Measurements from ENCODE around the gene LDAH. TPM values are rescaled to one million over a fixed set of nuclear protein-coding genes. Genes with fewer than 3 reads are reported as not detected.

Gene LDAH
- total and polyA plus RNA-seq, 2 experiments from 2014 or later: 13.2 to 27.6 TPM

GRCh38 chr2:20762945-20763683, 59.8 kb downstream of the LDAH start:
- H4K20me1 ChIP-seq (ENCODE audit: insufficient read depth): no peaks in the 10 kb centered on the region
- no peak overlapping the region for H3K9ac ChIP-seq
- DNase-seq: no peak
- no peaks in the 10 kb centered on the region for H3K27me3 ChIP-seq (replicated peaks; ENCODE audit: insufficient read depth)
- H2AFZ ChIP-seq: no peak overlapping the region
- no peak for TF ChIP-seq EZH2 (IDR thresholded peaks at IDR 0.05; ENCODE audit: insufficient read depth, poor library complexity, severe bottlenecking)
- TF ChIP-seq EZH2phosphoT487 (IDR thresholded peaks at IDR 0.05; ENCODE audit: insufficient read depth, low read depth): no peak
- H3K36me3 ChIP-seq (ENCODE audit: low read depth): no peaks in the 10 kb centered on the region
- H3K79me2 ChIP-seq (ENCODE audit: insufficient read depth): no peaks in the 10 kb centered on the region
- H3K4me3 ChIP-seq: no peak overlapping the region
- H3K4me2 ChIP-seq (ENCODE audit: unreplicated experiment): no peak overlapping the region
- in situ Hi-C loops (cut with MboI): no loop called here
- H3K27ac ChIP-seq: no peak overlapping the region
- H3K4me1 ChIP-seq (ENCODE audit: insufficient read depth): no peaks in the 10 kb centered on the region
- no peaks in the 10 kb centered on the region for H3F3A ChIP-seq (ENCODE audit: insufficient read depth)
- 76 to 87% methylated on average over 2 of the region's 2 CpGs for WGBS, 2 experiments (ENCODE audit: low coverage in 1 of 2, low lambda C conversion rate in 2 of 2, missing lambda C conversion rate in 2 of 2)
- no peaks in the 10 kb centered on the region for H3K9me2 ChIP-seq (ENCODE audit: insufficient read depth)
- H3K9me3 ChIP-seq (ENCODE audit: low read depth): no peaks in the 10 kb centered on the region

GRCh38 chr2:20759487-20759886, 63.4 kb downstream of the LDAH start:
- 95 to 97% methylated on average over 2 of the region's 2 CpGs for WGBS, 2 experiments (ENCODE audit: low coverage in 1 of 2, low lambda C conversion rate in 2 of 2, missing lambda C conversion rate in 2 of 2)
- no peak overlapping the region for H3K4me2 ChIP-seq (ENCODE audit: unreplicated experiment)
- TF ChIP-seq EZH2 (IDR thresholded peaks at IDR 0.05; ENCODE audit: insufficient read depth, poor library complexity, severe bottlenecking) (no peak), EZH2phosphoT487 (IDR thresholded peaks at IDR 0.05; ENCODE audit: insufficient read depth, low read depth) (no peak)
- H3K9me3 ChIP-seq (ENCODE audit: low read depth): no peaks in the 10 kb centered on the region
- no peaks in the 10 kb centered on the region for H3K9me2 ChIP-seq (ENCODE audit: insufficient read depth)
- H3K79me2 ChIP-seq (ENCODE audit: insufficient read depth): no peaks in the 10 kb centered on the region
- no peak for DNase-seq
- no peak overlapping the region for H3K9ac ChIP-seq
- no peak overlapping the region for H3K4me3 ChIP-seq
- no peaks in the 10 kb centered on the region for H3K27me3 ChIP-seq (replicated peaks; ENCODE audit: insufficient read depth)
- in situ Hi-C loops (cut with MboI): no loop called here
- no peaks in the 10 kb centered on the region for H4K20me1 ChIP-seq (ENCODE audit: insufficient read depth)
- H3K27ac ChIP-seq: no peak overlapping the region
- no peaks in the 10 kb centered on the region for H3K36me3 ChIP-seq (ENCODE audit: low read depth)
- H3F3A ChIP-seq (ENCODE audit: insufficient read depth): no peaks in the 10 kb centered on the region
- no peak overlapping the region for H2AFZ ChIP-seq
- H3K4me1 ChIP-seq (ENCODE audit: insufficient read depth): no peaks in the 10 kb centered on the region

DNA sequence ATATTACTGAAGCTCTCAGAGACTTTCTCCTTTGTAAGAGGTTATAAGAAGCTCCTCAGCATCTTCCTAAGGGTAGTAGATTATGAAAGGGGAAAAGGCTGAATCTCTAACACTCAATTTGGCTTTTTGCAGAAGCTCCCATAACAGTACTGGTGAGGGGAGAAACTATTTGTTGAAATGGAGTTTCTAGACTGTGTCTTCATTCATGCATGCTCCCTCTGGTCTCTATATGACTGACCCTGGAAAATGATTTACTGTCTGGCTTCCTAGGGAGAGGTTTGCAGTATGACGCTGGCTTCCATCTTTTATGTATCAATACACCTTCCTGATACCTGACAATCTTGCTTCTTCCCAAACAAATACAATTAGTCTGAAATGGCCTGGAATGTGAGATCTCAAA, 63.9 kb downstream of the LDAH start:
- Histone ChIP-seq H3K27me3 (replicated peaks; ENCODE audit: insufficient read depth) (no peaks in the 10 kb centered on the region), H3K9ac (no peak overlapping the region), H2AFZ (no peak overlapping the region), H3K79me2 (ENCODE audit: insufficient read depth) (no peaks in the 10 kb centered on the region), H4K20me1 (ENCODE audit: insufficient read depth) (no peaks in the 10 kb centered on the region), H3K36me3 (ENCODE audit: low read depth) (no peaks in the 10 kb centered on the region), H3K27ac (no peak overlapping the region), H3K9me2 (ENCODE audit: insufficient read depth) (no peaks in the 10 kb centered on the region), H3K4me1 (ENCODE audit: insufficient read depth) (no peaks in the 10 kb centered on the region), H3F3A (ENCODE audit: insufficient read depth) (no peaks in the 10 kb centered on the region), H3K9me3 (ENCODE audit: low read depth) (no peaks in the 10 kb centered on the region), H3K4me2 (ENCODE audit: unreplicated experiment) (no peak overlapping the region), H3K4me3 (no peak overlapping the region)
- DNase-seq: no peak
- WGBS, 2 experiments (ENCODE audit: low coverage in 1 of 2, low lambda C conversion rate in 2 of 2, missing lambda C conversion rate in 2 of 2): 97 to 100% methylated on average over 1 of the region's 1 CpG
- TF ChIP-seq EZH2phosphoT487 (IDR thresholded peaks at IDR 0.05; ENCODE audit: insufficient read depth, low read depth) (no peak), EZH2 (IDR thresholded peaks at IDR 0.05; ENCODE audit: insufficient read depth, poor library complexity, severe bottlenecking) (no peak)
- in situ Hi-C loops (cut with MboI): no loop called here

- no peaks in the 10 kb centered on the region for H3F3A ChIP-seq (ENCODE audit: insufficient read depth)
- no peak for DNase-seq
- no peak overlapping the region for H3K4me2 ChIP-seq (ENCODE audit: unreplicated experiment)
- no peak overlapping the region for H2AFZ ChIP-seq
- no peaks in the 10 kb centered on the region for H3K79me2 ChIP-seq (ENCODE audit: insufficient read depth)
- WGBS, 2 experiments (ENCODE audit: low coverage in 1 of 2, low lambda C conversion rate in 2 of 2, missing lambda C conversion rate in 2 of 2): 92 to 95% methylated on average over 1 of the region's 1 CpG
- no peaks in the 10 kb centered on the region for H3K9me2 ChIP-seq (ENCODE audit: insufficient read depth)
- no peaks in the 10 kb centered on the region for H3K36me3 ChIP-seq (ENCODE audit: low read depth)
- H3K4me1 ChIP-seq (ENCODE audit: insufficient read depth): no peaks in the 10 kb centered on the region
- H3K9me3 ChIP-seq (ENCODE audit: low read depth): no peaks in the 10 kb centered on the region
- no peaks in the 10 kb centered on the region for H3K27me3 ChIP-seq (replicated peaks; ENCODE audit: insufficient read depth)
- H3K9ac ChIP-seq: no peak overlapping the region
- no peak for TF ChIP-seq EZH2phosphoT487 (IDR thresholded peaks at IDR 0.05; ENCODE audit: insufficient read depth, low read depth)
- TF ChIP-seq EZH2 (IDR thresholded peaks at IDR 0.05; ENCODE audit: insufficient read depth, poor library complexity, severe bottlenecking): no peak
- H4K20me1 ChIP-seq (ENCODE audit: insufficient read depth): no peaks in the 10 kb centered on the region
- in situ Hi-C loops (cut with MboI): no loop called here
- no peak overlapping the region for H3K27ac ChIP-seq
- no peak overlapping the region for H3K4me3 ChIP-seq
Observed at GRCh38 chr2:20757405-20758090, 65.4 kb downstream of the LDAH start.

Data from GM23248 (cell line).